GM18508 (cell line): ENCODE data around the gene SLC39A5.
"Not testable (repeated sequence)": the region's sequence is repeated elsewhere in the genome, so short reads cannot be mapped to it uniquely, and the experiment has no call there.

Experiments used
- ATAC-seq: cut with Tn5 transposase; IDR thresholded peaks from one replicate; pipeline ENCODE4 v1.9.1; 2021; ENCODE audit warnings: moderate number of reproducible peaks; ENCODE audit not compliant: insufficient read depth, unreplicated experiment

The SLC39A5 gene

GRCh38 chr12:56242986-56243385, 13.1 kb downstream of the SLC39A5 start:
- ATAC-seq, result no peak

GRCh38 chr12:56243731-56244181, 13.9 kb downstream of the SLC39A5 start:
- ATAC-seq, result no peak

- ATAC-seq, result no peak
Measured at GRCh38 chr12:56244494-56244893, 14.6 kb downstream of the SLC39A5 start.

GRCh38 chr12:56247923-56248322, 18.1 kb downstream of the SLC39A5 start:
- ATAC-seq, result no peak

- ATAC-seq, result no peak
Measured at GRCh38 chr12:56248711-56249110, 18.9 kb downstream of the SLC39A5 start.

- no peak for ATAC-seq
Measured at GRCh38 chr12:56252649-56253048, 22.8 kb downstream of the SLC39A5 start.

GRCh38 chr12:56253091-56253490, 23.2 kb downstream of the SLC39A5 start:
- ATAC-seq, result no peak

- ATAC-seq, result no peak
Measured at GRCh38 chr12:56255671-56256070, 25.8 kb downstream of the SLC39A5 start.

- ATAC-seq, result no peak
Measured at GRCh38 chr12:56256326-56256960, 26.6 kb downstream of the SLC39A5 start.

- ATAC-seq, result no peak
Measured at GRCh38 chr12:56257071-56257470, 27.2 kb downstream of the SLC39A5 start.

GRCh38 chr12:56257491-56258067, 27.7 kb downstream of the SLC39A5 start:
- no peak for ATAC-seq

GRCh38 chr12:56258068-56258819, 28.4 kb downstream of the SLC39A5 start, which contains the start of gene ANKRD52:
TSS of gene ANKRD52 (minus strand) at chr12:56258384. CDS start at chr12:56258269, 115 bp downstream.
- peak; percentile 52 for ATAC-seq

GRCh38 chr12:56258820-56259183, 29.0 kb downstream of the SLC39A5 start:
- no peak for ATAC-seq

GRCh38 chr12:56260380-56260779, 30.5 kb downstream of the SLC39A5 start:
- no peak for ATAC-seq

GRCh38 chr12:56260921-56261320, 31.1 kb downstream of the SLC39A5 start:
- no peak for ATAC-seq

- no peak for ATAC-seq
Measured at GRCh38 chr12:56261503-56262232, 31.8 kb downstream of the SLC39A5 start.

GRCh38 chr12:56262955-56263354, 33.1 kb downstream of the SLC39A5 start:
- ATAC-seq, result not testable (repeated sequence)

- ATAC-seq, result not testable (repeated sequence)
Measured at GRCh38 chr12:56266068-56266692, 36.3 kb downstream of the SLC39A5 start.

GRCh38 chr12:56266693-56267442, 37.0 kb downstream of the SLC39A5 start, which contains the start of gene COQ10A:
TSS of gene COQ10A (plus strand) at chr12:56266942. CDS start at chr12:56267119, 177 bp downstream.
- peak; percentile 43 for ATAC-seq
